Neural progenitor cell (in vitro differentiated cells): Measurements from ENCODE around the gene MOBP. TPM values are rescaled to one million over a fixed set of nuclear protein-coding genes. Genes with fewer than 3 reads are reported as not detected.
"Not testable (repeated sequence)": the region's sequence is repeated elsewhere in the genome, so short reads cannot be mapped to it uniquely, and the experiment has no call there.

ENCODE experiments used
- DNase-seq: peaks from one replicate; pipeline ENCODE4 v3.0.0-alpha.2; 2016; ENCODE audit warnings: low spot score
- H2AFZ ChIP-seq: fragments of 200-600 bp; sonication (generic); replicated peaks from 2 replicates; pipeline ENCODE4 v1.6.1; 2016; ENCODE audit warnings: antibody characterized with exemption
- H3F3A ChIP-seq: fragments of 200-600 bp; sonication (generic); 2 replicates; pipeline ENCODE4 v1.6.1; 2016; ENCODE audit warnings: antibody characterized with exemption, low read depth
- H3K27ac ChIP-seq: fragments of 200-600 bp; sonication (generic); 2 replicates; pipeline ENCODE4 v1.5.1; 2016; ENCODE audit warnings: mild to moderate bottlenecking
- H3K27me3 ChIP-seq: fragments of 200-600 bp; sonication (generic); 2 replicates; pipeline ENCODE4 v1.6.1; 2016; ENCODE audit warnings: mild to moderate bottlenecking, moderate library complexity
- H3K36me3 ChIP-seq: fragments of 200-600 bp; sonication (generic); 2 replicates; pipeline ENCODE4 v1.5.1; 2016
- H3K4me1 ChIP-seq: fragments of 200-600 bp; sonication (generic); 2 replicates; pipeline ENCODE4 v1.6.1; 2016; ENCODE audit warnings: mixed run types
- H3K4me2 ChIP-seq: fragments of 200-600 bp; sonication (generic); 2 replicates; pipeline ENCODE4 v1.6.1; 2016
- H3K4me3 ChIP-seq: fragments of 200-600 bp; sonication (generic); 2 replicates; pipeline ENCODE4 v1.5.1; 2016
- H3K79me2 ChIP-seq: fragments of 200-600 bp; sonication (generic); 2 replicates; pipeline ENCODE4 v1.6.1; 2016; ENCODE audit warnings: low read depth
- H3K9ac ChIP-seq: fragments of 200-600 bp; sonication (generic); 2 replicates; pipeline ENCODE4 v1.6.1; 2016
- H3K9me3 ChIP-seq: fragments of 200-600 bp; sonication (generic); 2 replicates; pipeline ENCODE4 v1.5.1; 2016; ENCODE audit warnings: low read depth
- H4K20me1 ChIP-seq: fragments of 200-600 bp; sonication (generic); 2 replicates; pipeline ENCODE4 v1.6.1; 2016; ENCODE audit warnings: low read depth
- H3K27ac Mint-ChIP-seq: 3 replicates; pipeline ENCODE4 v1.8.0; 2021; ENCODE audit warnings: mixed read lengths
- H3K27me3 Mint-ChIP-seq: 2 replicates; pipeline ENCODE4 v1.8.0; 2022; ENCODE audit warnings: low read depth, mild to moderate bottlenecking, inconsistent platforms, moderate library complexity, mixed read lengths; ENCODE audit not compliant: insufficient read depth
- H3K36me3 Mint-ChIP-seq: 3 replicates; pipeline ENCODE4 v1.8.0; 2021; ENCODE audit warnings: mixed read lengths
- H3K4me1 Mint-ChIP-seq: 3 replicates; pipeline ENCODE4 v1.8.0; 2021; ENCODE audit warnings: mixed read lengths
- H3K4me3 Mint-ChIP-seq: 3 replicates; pipeline ENCODE4 v1.8.0; 2021; ENCODE audit warnings: mild to moderate bottlenecking, moderate library complexity, mixed read lengths
- H3K9me3 Mint-ChIP-seq: 3 replicates; pipeline ENCODE4 v1.8.0; 2020; ENCODE audit warnings: mixed read lengths
- EZH2 ChIP-seq: fragments of 200-600 bp; sonication (generic); IDR thresholded peaks from 2 replicates; pipeline ENCODE4 v1.6.1; 2017; ENCODE audit warnings: antibody characterized with exemption, mild to moderate bottlenecking, moderate library complexity
- EZH2phosphoT487 ChIP-seq: fragments of 200-600 bp; sonication (generic); IDR thresholded peaks from 2 replicates; pipeline ENCODE4 v1.6.1; 2017; ENCODE audit warnings: antibody characterized with exemption
- total RNA-seq: library from RNA; depleted of rRNA; stranded (reverse); fragments of >200 nt; gene quantifications from 2 replicates; pipeline ENCODE4 v1.2.3, GENCODE V29; 2015; ENCODE audit warnings: low replicate concordance
- TF ChIP-seq, protein P1 (sequence below): fragments of 200-600 bp; sonication (generic); IDR thresholded peaks from 2 replicates; pipeline ENCODE4 v1.5.1; 2017; ENCODE audit warnings: antibody characterized with exemption, mild to moderate bottlenecking

Gene MOBP
- total RNA-seq, 1 donor from 2014 or later, result not detected

- Histone ChIP-seq H2AFZ (no peak overlapping the region), H3K4me1 (no peaks in the 10 kb centered on the region), H3K36me3 (no peaks in the 10 kb centered on the region), H3K79me2 (no peaks in the 10 kb centered on the region), H3F3A (no peaks in the 10 kb centered on the region), H3K27ac (no peak overlapping the region), H3K9ac (no peak overlapping the region), H4K20me1 (no peaks in the 10 kb centered on the region), H3K4me3 (no peak overlapping the region), H3K9me3 (no peaks in the 10 kb centered on the region), H3K27me3 (no peaks in the 10 kb centered on the region), H3K4me2 (no peak overlapping the region)
- TF ChIP-seq, protein P1, sequence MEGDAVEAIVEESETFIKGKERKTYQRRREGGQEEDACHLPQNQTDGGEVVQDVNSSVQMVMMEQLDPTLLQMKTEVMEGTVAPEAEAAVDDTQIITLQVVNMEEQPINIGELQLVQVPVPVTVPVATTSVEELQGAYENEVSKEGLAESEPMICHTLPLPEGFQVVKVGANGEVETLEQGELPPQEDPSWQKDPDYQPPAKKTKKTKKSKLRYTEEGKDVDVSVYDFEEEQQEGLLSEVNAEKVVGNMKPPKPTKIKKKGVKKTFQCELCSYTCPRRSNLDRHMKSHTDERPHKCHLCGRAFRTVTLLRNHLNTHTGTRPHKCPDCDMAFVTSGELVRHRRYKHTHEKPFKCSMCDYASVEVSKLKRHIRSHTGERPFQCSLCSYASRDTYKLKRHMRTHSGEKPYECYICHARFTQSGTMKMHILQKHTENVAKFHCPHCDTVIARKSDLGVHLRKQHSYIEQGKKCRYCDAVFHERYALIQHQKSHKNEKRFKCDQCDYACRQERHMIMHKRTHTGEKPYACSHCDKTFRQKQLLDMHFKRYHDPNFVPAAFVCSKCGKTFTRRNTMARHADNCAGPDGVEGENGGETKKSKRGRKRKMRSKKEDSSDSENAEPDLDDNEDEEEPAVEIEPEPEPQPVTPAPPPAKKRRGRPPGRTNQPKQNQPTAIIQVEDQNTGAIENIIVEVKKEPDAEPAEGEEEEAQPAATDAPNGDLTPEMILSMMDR, result no peak
- no peak for TF ChIP-seq EZH2
- Mint-ChIP-seq H3K4me3 (no peak overlapping the region), H3K9me3 (no peaks in the 10 kb centered on the region), H3K4me1 (no peaks in the 10 kb centered on the region), H3K27me3 (peaks cover 2% of the 10 kb centered on the region), H3K36me3 (no peaks in the 10 kb centered on the region), H3K27ac (no peak overlapping the region)
- DNase-seq, result no peak
These were observed 12.8 kb upstream of the MOBP start for GRCh38 chr3:39454591-39455217.

DNA sequence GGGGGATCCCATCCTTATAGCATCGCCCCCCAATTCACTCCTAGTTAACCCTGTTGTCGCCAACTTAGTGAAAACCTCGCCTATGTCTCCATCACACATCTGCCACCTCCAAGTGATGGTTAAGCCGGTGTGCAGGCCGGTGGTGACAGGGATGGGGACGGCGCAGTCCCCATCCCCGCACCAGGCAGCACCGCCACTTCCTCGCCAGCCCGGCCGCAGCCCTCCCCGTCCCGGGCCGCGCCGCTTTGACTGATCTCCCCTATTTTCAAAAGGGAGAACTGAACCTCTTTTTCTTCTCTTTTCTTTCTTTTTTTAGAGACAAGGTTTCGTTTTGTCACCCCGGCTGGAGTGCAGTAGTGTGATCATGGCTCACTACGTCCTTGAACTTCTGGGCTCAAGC lies 11.3 kb upstream of the MOBP start:
- Mint-ChIP-seq H3K36me3 (no peaks in the 10 kb centered on the region), H3K27ac (no peak overlapping the region), H3K27me3 (peaks cover 2% of the 10 kb centered on the region), H3K9me3 (no peaks in the 10 kb centered on the region), H3K4me3 (no peak overlapping the region), H3K4me1 (no peaks in the 10 kb centered on the region)
- no peaks in the 10 kb centered on the region for H4K20me1 ChIP-seq
- peaks cover 6% of the 10 kb centered on the region for H3K4me1 ChIP-seq
- no peak overlapping the region for H2AFZ ChIP-seq
- TF ChIP-seq, protein P1, result no peak
- TF ChIP-seq EZH2phosphoT487 (no peak), EZH2 (no peak)
- no peak overlapping the region for H3K9ac ChIP-seq
- H3K36me3 ChIP-seq, result no peaks in the 10 kb centered on the region
- H3K9me3 ChIP-seq, result no peaks in the 10 kb centered on the region
- H3F3A ChIP-seq, result no peaks in the 10 kb centered on the region
- H3K4me3 ChIP-seq, result no peak overlapping the region
- H3K4me2 ChIP-seq, result no peak overlapping the region
- no peak for DNase-seq
- no peak overlapping the region for H3K27ac ChIP-seq
- H3K27me3 ChIP-seq, result no peaks in the 10 kb centered on the region
- H3K79me2 ChIP-seq, result no peaks in the 10 kb centered on the region

- H3K9me3 Mint-ChIP-seq, result no peaks in the 10 kb centered on the region
- Histone ChIP-seq H3K79me2 (no peaks in the 10 kb centered on the region), H3K4me1 (peaks cover 6% of the 10 kb centered on the region), H3K36me3 (no peaks in the 10 kb centered on the region), H3K27ac (no peak overlapping the region), H3F3A (no peaks in the 10 kb centered on the region), H3K9me3 (no peaks in the 10 kb centered on the region), H3K9ac (no peak overlapping the region), H4K20me1 (no peaks in the 10 kb centered on the region), H2AFZ (no peak overlapping the region), H3K4me3 (no peak overlapping the region), H3K27me3 (no peaks in the 10 kb centered on the region), H3K4me2 (no peak overlapping the region)
- H3K4me3 Mint-ChIP-seq, result no peak overlapping the region
- H3K4me1 Mint-ChIP-seq, result no peaks in the 10 kb centered on the region
- TF ChIP-seq, protein P1, result no peak
- TF ChIP-seq EZH2 (no peak), EZH2phosphoT487 (no peak)
- H3K27ac Mint-ChIP-seq, result no peak overlapping the region
- no peak for DNase-seq
- peaks cover 2% of the 10 kb centered on the region for H3K27me3 Mint-ChIP-seq
- no peaks in the 10 kb centered on the region for H3K36me3 Mint-ChIP-seq
These were observed 10.1 kb upstream of the MOBP start for GRCh38 chr3:39457361-39457760.

DNA sequence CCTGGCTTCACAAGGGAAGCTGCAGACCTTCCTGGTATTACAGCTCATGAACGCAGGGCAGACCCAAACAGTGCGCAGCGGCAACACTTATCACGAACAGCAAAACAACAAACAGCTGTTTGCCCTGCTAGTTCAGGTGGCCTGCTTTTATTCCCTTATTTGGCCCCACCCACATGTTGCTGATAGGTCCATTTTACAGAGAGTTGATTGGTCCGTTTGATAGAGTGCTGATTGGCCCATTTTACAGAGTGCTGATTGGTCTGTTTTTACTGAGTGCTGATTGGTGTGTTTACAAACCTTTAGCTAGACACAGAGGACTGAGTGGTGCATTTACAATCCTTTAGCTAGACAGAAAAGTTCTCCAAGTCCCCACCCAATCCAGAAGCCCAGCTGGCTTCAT lies 8.9 kb upstream of the MOBP start:
- H3K36me3 Mint-ChIP-seq, H3K4me1 ChIP-seq, H3K27me3 ChIP-seq, H3K9ac ChIP-seq, H3K27ac Mint-ChIP-seq, H3K27ac ChIP-seq, H3K27me3 Mint-ChIP-seq, H3K4me2 ChIP-seq, DNase-seq, H2AFZ ChIP-seq, H3K9me3 Mint-ChIP-seq, H3K4me3 ChIP-seq, H3K36me3 ChIP-seq, H3K4me1 Mint-ChIP-seq, H4K20me1 ChIP-seq, H3K79me2 ChIP-seq, H3K4me3 Mint-ChIP-seq, H3K9me3 ChIP-seq, H3F3A ChIP-seq: not testable (repeated sequence)
